Measurements from ENCODE around the gene ZNF205.
"Not testable (repeated sequence)": the region's sequence is repeated elsewhere in the genome, so short reads cannot be mapped to it uniquely, and the experiment has no call there.

Gene ZNF205

GRCh38 chr16:3112058-3112880 lies at the start of gene ZNF205:
Gene ZNF205 (plus strand): TSS chr16:3112586. CDS start chr16:3113431, 845 bp downstream.
- peak; percentile 68 for DNase-seq

DNA sequence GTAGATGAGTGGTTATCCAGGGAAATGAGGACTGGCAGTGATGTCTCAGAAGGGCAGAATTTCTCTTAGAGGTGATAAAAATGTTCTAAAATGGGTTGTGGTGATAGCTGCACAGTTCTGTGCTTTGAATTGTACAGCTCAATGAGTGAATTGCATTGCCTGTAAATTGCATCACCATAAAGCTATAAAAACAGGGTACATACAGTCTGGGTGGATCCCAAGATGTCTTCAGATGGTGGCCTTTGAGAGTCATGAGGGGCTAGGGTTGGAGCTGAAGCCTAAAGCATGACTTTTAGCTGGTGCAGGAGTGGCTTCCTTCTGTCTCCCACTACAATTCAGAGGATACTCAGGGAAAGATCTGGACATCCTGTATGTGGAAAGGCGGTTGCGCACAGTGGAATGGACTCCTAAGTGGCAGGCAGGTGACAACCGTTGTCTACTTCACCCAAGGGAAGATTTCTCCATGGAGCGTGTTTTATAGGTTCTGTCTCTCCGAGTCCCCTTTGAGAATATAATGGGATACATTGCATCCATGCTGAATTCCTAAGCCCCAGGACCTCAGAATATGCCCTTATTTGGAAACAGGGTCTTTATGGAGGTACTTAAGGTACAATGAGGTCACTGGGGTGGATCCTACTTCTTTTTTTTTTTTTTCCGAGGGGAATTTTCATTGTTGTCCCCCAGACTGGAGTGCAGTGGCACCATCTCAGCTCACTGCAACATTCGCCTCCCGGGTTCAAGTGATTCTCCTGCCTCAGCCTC lies 48.6 kb upstream of the ZNF205 start:
- no peak for DNase-seq

DNA sequence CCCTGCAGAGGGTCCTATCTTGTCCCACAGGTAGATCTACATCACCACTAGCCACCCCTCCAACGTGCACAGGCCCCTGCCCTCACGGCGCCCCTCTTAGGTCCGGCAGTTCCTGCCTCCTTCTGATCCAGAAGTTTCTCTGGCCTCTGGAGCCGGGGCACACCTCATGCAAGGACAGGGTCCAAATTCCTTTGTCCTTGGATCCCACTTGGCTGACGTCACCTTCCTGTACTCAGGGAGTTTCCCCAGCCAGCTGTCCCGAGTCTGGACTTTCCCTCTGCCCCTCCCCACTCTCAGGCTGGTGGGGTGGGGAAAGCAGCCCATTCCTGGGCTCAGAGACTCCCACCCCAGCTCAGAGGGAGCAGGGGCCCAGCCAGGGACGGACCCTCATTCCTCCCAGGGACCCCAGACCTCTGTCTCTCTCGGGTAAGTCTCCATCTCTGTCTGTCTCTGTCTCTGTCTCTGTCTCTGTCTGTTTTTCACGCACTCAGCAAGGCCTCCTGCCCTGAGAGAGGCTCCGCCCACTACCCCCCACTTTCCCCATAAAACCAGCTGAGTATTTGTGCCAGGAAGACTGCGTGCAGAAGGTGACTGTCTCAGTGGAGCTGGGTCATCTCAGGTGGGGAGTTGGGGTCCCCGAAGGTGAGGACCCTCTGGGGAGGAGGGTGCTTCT lies 47.2 kb upstream of the ZNF205 start, which contains the start of gene IL32:
Gene IL32 (plus strand): TSS at position 572 of the 673 bp plus-strand sequence. CDS start 172 bp downstream, outside the sequence.
- DNase-seq, result peak; percentile 49

DNA sequence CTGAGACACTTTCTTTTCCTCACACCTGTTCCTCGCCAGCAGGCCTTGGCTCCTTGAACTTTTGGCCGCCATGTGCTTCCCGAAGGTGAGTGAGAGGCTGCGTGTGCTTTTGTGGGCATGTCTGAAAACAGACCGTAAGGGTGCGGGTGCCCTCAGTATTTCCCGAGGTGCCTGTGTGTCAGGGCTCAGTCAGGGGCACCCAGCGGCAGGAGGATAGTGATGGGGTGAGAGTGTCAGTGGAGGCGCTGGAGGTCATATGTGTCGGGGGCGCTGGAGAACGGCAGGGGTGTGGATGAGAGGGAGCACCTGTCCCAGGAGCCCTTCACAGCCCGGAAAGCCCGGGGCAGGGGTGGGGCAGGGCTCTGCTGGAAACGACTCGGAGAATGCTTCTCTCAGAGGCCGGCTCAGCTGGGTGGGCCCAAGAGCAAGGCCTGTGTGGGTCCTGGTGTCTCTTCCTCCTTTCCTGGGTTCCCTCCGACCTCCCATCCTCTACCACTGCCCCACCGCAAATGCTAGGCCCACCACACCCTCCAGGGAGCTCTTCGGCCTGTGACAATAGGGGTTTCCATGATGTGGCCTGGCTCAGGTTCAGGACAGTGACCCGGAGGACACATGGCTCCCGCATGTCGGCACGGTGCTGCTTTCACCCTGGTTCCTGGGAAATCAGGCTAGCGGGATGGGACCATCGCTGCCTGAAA lies 46.5 kb upstream of the ZNF205 start:
- no peak for DNase-seq

DNA sequence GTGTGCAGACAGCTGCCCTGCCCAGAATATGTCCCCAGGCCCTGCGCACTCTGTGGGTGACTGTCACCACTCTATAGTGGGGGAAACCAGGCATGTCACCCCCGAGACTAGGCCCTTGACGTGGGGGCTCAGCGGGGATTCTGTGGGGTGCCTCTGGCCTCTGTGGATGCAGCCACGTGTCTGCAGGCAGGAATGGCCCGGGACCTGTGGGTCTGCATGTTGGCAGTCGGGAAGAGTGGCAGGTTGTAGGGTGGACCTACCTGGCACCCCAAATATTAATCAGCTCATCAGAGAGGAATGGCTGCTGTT lies 46.0 kb upstream of the ZNF205 start:
- DNase-seq, result no peak

GRCh38 chr16:3068487-3068886 lies 43.9 kb upstream of the ZNF205 start:
- DNase-seq, result no peak

- DNase-seq, result not testable (repeated sequence)
These were observed 43.2 kb upstream of the ZNF205 start for GRCh38 chr16:3069146-3069545.

DNA sequence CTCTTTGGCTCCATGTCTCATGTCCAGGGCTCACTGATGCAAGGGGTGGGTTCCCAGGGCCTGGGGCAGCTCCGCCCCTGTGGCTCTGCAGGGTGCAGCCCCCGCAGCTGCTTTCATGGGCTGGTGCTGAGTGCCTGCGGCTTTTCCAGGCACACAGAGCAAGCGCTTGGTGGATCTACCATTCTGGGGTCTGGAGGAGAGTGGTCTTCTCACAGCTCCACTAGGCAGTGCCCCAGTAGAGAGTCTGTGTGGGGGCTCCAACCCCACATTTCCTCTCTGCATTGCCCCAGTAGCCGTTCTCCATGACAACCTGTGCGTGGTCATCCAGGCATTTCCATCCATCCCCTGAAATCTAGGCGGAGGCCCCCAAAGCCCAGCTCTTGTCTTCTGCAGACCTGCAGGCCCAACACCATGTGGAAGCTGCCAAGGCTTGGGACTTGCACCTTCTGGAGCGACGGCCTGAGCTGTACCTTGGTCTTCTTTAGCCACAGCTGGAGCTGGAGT lies 41.7 kb upstream of the ZNF205 start:
- no peak for DNase-seq

- DNase-seq, result no peak
These were observed 40.7 kb upstream of the ZNF205 start for GRCh38 chr16:3071655-3072054.

DNA sequence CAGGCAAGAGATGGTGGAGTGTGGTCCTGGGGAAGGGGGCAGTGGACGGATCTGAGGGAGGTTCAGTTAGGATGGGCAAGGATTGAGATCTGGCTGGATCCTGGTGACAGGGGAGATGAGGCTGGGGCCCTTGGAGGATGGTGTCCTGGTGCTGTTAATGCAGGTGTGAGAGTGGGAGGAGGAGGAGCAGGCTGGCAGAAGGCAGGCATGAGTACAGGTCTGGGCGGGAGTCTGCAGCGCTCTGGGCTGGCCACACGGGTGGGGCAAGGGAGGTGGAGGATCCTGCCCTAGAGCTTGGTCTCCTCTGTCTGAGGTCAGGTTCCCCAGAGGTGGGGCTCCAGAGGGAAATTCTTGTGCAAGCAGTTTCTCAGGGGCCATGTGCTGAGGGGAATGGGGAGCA lies 40.2 kb upstream of the ZNF205 start:
- not testable (repeated sequence) for DNase-seq

DNA sequence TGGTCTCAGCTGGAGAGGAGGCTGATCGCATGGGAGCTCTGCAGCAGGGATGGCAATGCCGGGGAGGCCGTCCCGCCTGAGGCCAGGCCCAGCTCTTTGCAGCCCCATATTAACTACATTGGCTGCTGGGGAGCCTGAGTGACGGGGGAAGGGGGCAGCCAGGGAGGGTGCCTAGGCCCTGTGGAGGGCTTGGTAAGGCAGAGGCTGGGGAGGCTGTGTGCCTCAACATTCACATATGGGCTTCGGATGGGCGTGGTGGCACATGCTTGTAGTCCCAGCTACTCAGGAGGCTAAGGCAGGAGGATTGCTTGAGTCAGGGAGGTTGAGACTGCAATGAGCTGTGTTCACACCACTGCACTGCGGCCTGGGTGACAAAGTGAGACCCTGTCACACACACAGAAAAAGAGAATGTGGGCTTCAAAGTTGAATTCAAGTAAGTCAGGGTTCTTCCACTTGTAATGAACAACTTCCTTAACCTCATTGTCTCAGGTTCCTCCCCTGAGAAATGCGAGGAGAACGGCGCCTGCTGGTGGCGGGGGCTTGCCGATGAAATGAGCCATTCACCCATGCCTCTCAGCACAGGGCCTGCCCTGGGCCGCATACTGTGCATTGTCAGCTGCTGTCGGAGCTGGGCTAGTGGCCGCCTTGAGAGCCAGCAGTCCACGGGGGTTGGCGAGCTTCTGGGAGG lies 39.7 kb upstream of the ZNF205 start:
- DNase-seq, result not testable (repeated sequence)

DNA sequence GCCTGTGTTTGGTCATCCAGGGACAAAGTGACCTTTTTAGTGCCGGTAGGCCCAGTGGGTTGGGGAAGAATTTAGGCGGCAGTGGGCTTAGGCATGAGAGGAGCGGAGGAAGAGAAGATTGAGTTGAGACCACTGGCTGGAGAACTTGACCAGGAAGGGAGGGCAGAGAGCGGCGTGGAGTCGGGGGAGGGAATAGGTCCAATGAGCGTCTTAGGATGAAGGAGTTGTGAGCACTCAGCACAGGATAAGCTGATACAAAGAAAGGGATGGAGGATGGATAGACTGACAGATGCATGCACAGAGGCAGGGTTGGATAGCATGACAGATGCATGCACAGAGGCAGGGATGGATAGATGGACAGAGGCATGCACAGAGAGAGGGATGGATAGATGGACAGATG lies 38.9 kb upstream of the ZNF205 start:
- DNase-seq, result no peak

DNA sequence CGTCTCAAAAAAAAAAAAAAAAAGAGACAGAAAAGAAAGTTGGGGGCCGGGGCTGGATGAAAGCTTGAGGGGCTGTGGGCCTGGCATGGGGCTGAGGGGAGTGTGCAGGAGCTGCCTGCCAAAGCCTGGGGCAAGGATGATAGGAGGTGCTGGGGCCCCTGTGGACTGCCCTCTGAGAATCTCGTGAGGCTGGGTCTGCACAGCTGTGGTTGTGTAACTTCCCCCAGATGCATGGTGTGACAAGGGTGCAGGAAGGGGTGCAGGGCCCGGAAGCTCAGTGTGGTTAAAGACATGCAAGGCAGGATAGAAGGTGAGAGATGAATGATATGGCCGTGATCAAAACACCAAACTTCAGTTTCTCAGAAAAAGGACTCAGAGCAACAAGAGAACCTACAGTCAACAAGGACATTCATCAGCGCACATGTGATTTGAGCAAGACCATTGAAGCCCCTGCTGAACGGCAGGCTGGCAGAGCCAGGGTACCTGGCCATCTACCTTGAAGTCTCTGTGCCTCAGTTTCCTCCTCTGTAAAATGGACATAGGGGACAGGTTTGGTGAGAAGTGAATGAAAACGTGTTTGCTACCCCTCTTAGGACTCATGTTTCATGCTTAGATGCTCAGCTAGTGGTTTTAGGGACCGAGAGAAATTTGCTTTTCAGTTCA lies 37.4 kb upstream of the ZNF205 start:
- DNase-seq, result no peak

DNA sequence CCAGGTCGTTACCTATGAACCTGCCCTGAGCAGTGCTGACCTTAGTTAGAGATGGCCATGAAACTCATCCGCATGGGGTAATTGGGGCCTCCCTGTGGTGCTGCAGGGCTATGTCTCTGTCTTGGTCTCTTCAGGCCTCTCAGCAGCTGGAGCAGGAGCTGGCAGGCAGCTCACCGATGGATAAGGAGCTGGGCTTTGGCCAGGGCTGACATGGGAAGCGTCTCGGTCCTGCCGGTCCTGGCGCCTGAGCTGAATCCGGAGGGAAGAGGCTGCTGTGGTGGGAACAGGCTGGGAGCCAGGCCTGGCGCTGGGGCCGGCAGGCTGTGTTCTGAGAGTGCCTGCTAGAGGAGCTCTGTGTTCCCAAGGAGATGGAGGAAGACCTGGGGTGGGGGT lies 36.9 kb upstream of the ZNF205 start:
- DNase-seq, result no peak

GRCh38 chr16:3075946-3076345 lies 36.4 kb upstream of the ZNF205 start:
- not testable (repeated sequence) for DNase-seq

- DNase-seq, result no peak
These were observed 35.8 kb upstream of the ZNF205 start for GRCh38 chr16:3076577-3076976.

- no peak for DNase-seq
These were observed 32.4 kb upstream of the ZNF205 start for GRCh38 chr16:3080024-3080423.

DNA sequence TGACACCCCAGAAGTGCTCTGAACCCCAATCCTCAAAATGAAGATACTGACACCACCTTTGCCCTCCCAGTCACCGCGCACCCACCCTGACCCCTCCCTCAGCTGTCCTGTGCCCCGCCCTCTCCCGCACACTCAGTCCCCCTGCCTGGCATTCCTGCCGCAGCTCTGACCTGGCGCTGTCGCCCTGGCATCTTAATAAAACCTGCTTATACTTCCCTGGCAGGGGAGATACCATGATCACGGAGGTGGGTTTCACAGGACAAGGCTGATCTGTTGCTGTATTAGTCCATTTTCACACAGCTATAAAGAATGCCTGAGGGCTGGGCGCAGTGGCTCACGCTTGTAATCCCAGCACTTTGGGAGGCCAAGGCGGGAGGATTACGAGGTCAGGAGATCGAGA lies 30.4 kb upstream of the ZNF205 start:
- not testable (repeated sequence) for DNase-seq

DNA sequence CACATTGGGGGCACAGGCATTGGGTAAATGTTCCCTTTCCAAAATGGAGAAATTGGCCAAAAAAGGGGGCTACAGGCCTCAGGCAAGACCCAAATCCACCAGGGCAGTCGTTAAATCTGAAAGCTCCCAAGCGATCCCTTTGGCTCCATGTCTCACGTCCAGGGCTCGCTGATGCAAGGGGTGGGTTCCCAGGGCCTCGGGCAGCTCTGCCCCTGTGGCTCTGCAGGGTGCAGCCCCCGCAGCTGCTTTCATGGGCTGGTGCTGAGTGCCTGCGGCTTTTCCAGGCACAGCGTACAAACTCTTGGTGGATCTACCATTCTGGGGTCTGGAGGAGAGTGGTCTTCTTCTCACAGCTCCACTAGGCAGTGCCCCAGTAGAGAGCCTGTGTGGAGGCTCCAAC lies 29.0 kb upstream of the ZNF205 start:
- DNase-seq, result not testable (repeated sequence)

DNA sequence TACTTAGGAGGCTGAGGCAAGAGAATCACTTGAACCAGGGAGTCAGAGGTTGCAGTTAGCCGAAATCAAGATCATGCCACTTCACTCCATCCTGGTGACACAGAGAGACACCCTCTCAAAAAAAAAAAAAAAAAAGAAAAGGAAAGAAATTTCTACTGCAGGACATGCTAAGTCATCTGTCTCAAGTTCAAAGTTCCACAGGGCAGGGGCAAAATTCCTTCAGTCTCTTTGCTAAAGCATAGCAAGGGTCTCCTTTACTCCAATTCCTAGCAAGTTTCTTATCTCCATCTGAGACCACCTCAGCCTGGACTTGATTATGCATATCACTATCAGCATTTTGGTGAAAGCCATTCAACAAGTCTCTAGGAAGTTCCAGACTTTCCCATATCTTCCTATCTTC lies 27.9 kb upstream of the ZNF205 start:
- DNase-seq, result no peak

- DNase-seq, result no peak
These were observed 27.3 kb upstream of the ZNF205 start for GRCh38 chr16:3084969-3085670.

Data from HCEC 1CT (cell line).